HCT116 (cell line): Measurements from ENCODE around the gene PPM1A. TPM values are rescaled to one million over a fixed set of nuclear protein-coding genes. Genes with fewer than 3 reads are reported as not detected.

ENCODE experiments used
- ATAC-seq: fragments of 200-7000 bp; cut with Tn5 transposase; 2 replicates; pipeline ENCODE4 v1.9.1; 2020; ENCODE audit warnings: mild to moderate bottlenecking, moderate library complexity
- BruUV-seq: library from RNA; stranded (reverse); fragments of 400-500 nt; replicated peaks from 2 replicates; lab custom pipeline; 2021; lab: Mats Ljungman, UMichigan
- CTCF ChIA-PET: fragments of 300-600 bp; sonication (Branson Sonifier 250); formaldehyde crosslinking; loops from one replicate; lab custom pipeline; 2021; ENCODE audit warnings: antibody characterized with exemption; lab: Charles Lee
- POLR2A ChIA-PET: fragments of 300-600, 350-600 bp; sonication (Branson Sonifier 250); formaldehyde crosslinking; loops from one replicate; lab custom pipeline; 2021; ENCODE audit warnings: antibody characterized with exemption; lab: Charles Lee
- RAD21 ChIA-PET, 2 experiments: fragments of 300-600 bp; sonication (Branson Sonifier 250); formaldehyde crosslinking; loops; one replicate each; lab custom pipeline; 2023; ENCODE audit warnings: low total read pairs in 2 of 2; ENCODE audit not compliant: uncharacterized antibody in 2 of 2, unreplicated experiment in 2 of 2, low non-redundant PET in 1 of 2; lab: Charles Lee
- DNase-seq: peaks from one replicate; pipeline ENCODE4 v3.0.0-alpha.2; 2010; ENCODE audit warnings: low read depth, low spot score
- H2AFZ ChIP-seq: fragments of 200-600 bp; shearing (Covaris generic), sonication (generic); 2 replicates; pipeline ENCODE4 v1.6.1; 2017; ENCODE audit warnings: low read depth, mixed run types, mixed read lengths, antibody characterized with exemption, low read length; ENCODE audit not compliant: poor library complexity, severe bottlenecking
- H3K27ac ChIP-seq: 2 replicates; pipeline ENCODE4 v1.5.1; 2012; ENCODE audit warnings: low read depth, low read length
- H3K27me3 ChIP-seq: fragments of 200-600 bp; sonication (generic); 2 replicates; pipeline ENCODE4 v1.6.1; 2016; ENCODE audit warnings: mixed run types, low read length, mixed read lengths; ENCODE audit not compliant: insufficient read depth
- H3K36me3 ChIP-seq, 2 experiments: fragments of 200-500 bp in 1 of 2; fragments of 200-600 bp in 1 of 2; sonication (Bioruptor generic) in 1 of 2; sonication (generic) in 1 of 2; 2 replicates each; pipeline versions ENCODE4 v1.5.1 to v1.6.1; 2014 to 2016; ENCODE audit warnings: low read length in 2 of 2, inconsistent platforms in 1 of 2, mixed read lengths in 1 of 2, mixed run types in 1 of 2; ENCODE audit not compliant: insufficient read depth in 2 of 2, control insufficient read depth in 1 of 2
- H3K4me1 ChIP-seq, 2 experiments: fragments of 200-600 bp in 1 of 2; sonication (generic) in 1 of 2; 2 replicates each; pipeline versions ENCODE4 v1.5.1 to v1.6.1; 2012 to 2017; ENCODE audit warnings: low read length in 2 of 2, inconsistent platforms in 1 of 2, mild to moderate bottlenecking in 1 of 2, mixed read lengths in 1 of 2, mixed run types in 1 of 2, moderate library complexity in 1 of 2; ENCODE audit not compliant: insufficient read depth in 2 of 2, control insufficient read depth in 1 of 2
- H3K4me2 ChIP-seq: fragments of 200-600 bp; sonication (generic); 2 replicates; pipeline ENCODE4 v1.6.1; 2017; ENCODE audit warnings: mixed run types, low read length, mixed read lengths
- H3K4me3 ChIP-seq, 2 experiments: fragments of 200-600 bp in 1 of 2; sonication (generic) in 1 of 2; replicated peaks in 1 of 2; 2 replicates each; pipeline ENCODE4 v1.5.1; 2011 to 2016; ENCODE audit warnings: low read length in 2 of 2, control low read depth in 1 of 2, low read depth in 1 of 2, mild to moderate bottlenecking in 1 of 2, mixed read lengths in 1 of 2, mixed run types in 1 of 2
- H3K79me2 ChIP-seq: fragments of 200-600 bp; sonication (generic); 2 replicates; pipeline ENCODE4 v1.6.1; 2017; ENCODE audit warnings: mild to moderate bottlenecking, mixed run types, low read length, moderate library complexity, mixed read lengths; ENCODE audit not compliant: insufficient read depth
- H3K9ac ChIP-seq: fragments of 200-600 bp; sonication (generic); 2 replicates; pipeline ENCODE4 v1.6.1; 2016; ENCODE audit warnings: low read length, mixed read lengths
- H3K9me2 ChIP-seq: fragments of 200-600 bp; sonication (generic), shearing (Covaris generic); 2 replicates; pipeline ENCODE4 v1.6.1; 2017; ENCODE audit warnings: mixed run types, mild to moderate bottlenecking, moderate library complexity; ENCODE audit not compliant: insufficient read depth
- H3K9me3 ChIP-seq, 2 experiments: fragments of 200-500 bp in 1 of 2; fragments of 200-600 bp in 1 of 2; sonication (Bioruptor generic) in 1 of 2; sonication (generic) in 1 of 2; 2 replicates each; pipeline ENCODE4 v1.6.1; 2014 to 2017; ENCODE audit warnings: low read length in 2 of 2, mixed read lengths in 2 of 2, inconsistent platforms in 1 of 2, low read depth in 1 of 2, mild to moderate bottlenecking in 1 of 2, mixed run types in 1 of 2, moderate library complexity in 1 of 2; ENCODE audit not compliant: control insufficient read depth in 1 of 2, insufficient read depth in 1 of 2
- H4K20me1 ChIP-seq: fragments of 200-600 bp; sonication (generic), shearing (Covaris generic); 2 replicates; pipeline ENCODE4 v1.6.1; 2017; ENCODE audit warnings: mixed run types, mild to moderate bottlenecking, moderate library complexity; ENCODE audit not compliant: insufficient read depth
- ATF3 ChIP-seq: IDR thresholded peaks from 2 replicates; pipeline ENCODE4 v1.6.1; 2012
- CBX3 ChIP-seq: IDR thresholded peaks from 2 replicates; pipeline ENCODE4 v1.6.1; 2012; ENCODE audit warnings: low read depth
- CEBPB ChIP-seq: IDR thresholded peaks from 2 replicates; pipeline ENCODE4 v1.6.1; 2012; ENCODE audit warnings: low read depth
- CTCF ChIP-seq, 3 experiments: fragments of 200-600 bp in 1 of 3; sonication (generic) in 1 of 3; IDR thresholded peaks in 2 of 3; conservative IDR thresholded peaks in 1 of 3; 2 replicates each; pipeline ENCODE4 v1.5.1; 2012 to 2017; ENCODE audit warnings: low read depth in 2 of 3, low read length in 2 of 3, antibody characterized with exemption in 1 of 3, borderline replicate concordance in 1 of 3, control low read depth in 1 of 3, mild to moderate bottlenecking in 1 of 3, mixed read lengths in 1 of 3, mixed run types in 1 of 3, moderate library complexity in 1 of 3; ENCODE audit not compliant: insufficient read depth in 1 of 3
- EGR1 ChIP-seq: IDR thresholded peaks from 2 replicates; pipeline ENCODE4 v1.6.1; 2012; ENCODE audit warnings: low read depth
- EZH2 ChIP-seq: fragments of 200-600 bp; sonication (generic); IDR thresholded peaks from 2 replicates; pipeline ENCODE4 v1.6.1; 2017; ENCODE audit warnings: antibody characterized with exemption, mixed run types
- EZH2phosphoT487 ChIP-seq: fragments of 200-600 bp; IDR thresholded peaks from 2 replicates; pipeline ENCODE4 v1.6.1; 2018; ENCODE audit warnings: antibody characterized with exemption, borderline replicate concordance
- FOSL1 ChIP-seq: IDR thresholded peaks from 2 replicates; pipeline ENCODE4 v1.6.1; 2012; ENCODE audit warnings: low read depth
- JUND ChIP-seq: IDR thresholded peaks from 2 replicates; pipeline ENCODE4 v1.6.1; 2012
- POLR2AphosphoS5 ChIP-seq: IDR thresholded peaks from 2 replicates; pipeline ENCODE4 v1.6.1; 2011; ENCODE audit warnings: mild to moderate bottlenecking, low read depth, low read length, moderate library complexity
- RAD21 ChIP-seq: IDR thresholded peaks from 2 replicates; pipeline ENCODE4 v1.6.1; 2012; ENCODE audit warnings: low read depth, mild to moderate bottlenecking
- SRF ChIP-seq: IDR thresholded peaks from 2 replicates; pipeline ENCODE4 v1.6.1; 2012; ENCODE audit warnings: low read depth
- TCF7L2 ChIP-seq: IDR thresholded peaks from 2 replicates; pipeline ENCODE4 v1.7.0; 2011; ENCODE audit warnings: borderline replicate concordance, inconsistent platforms; ENCODE audit not compliant: insufficient read depth, insufficient read length; ENCODE audit errors: extremely low read depth
- YY1 ChIP-seq: IDR thresholded peaks from 2 replicates; pipeline ENCODE4 v1.6.1; 2011; ENCODE audit warnings: low read length, low read depth, moderate library complexity, mild to moderate bottlenecking; ENCODE audit not compliant: insufficient replicate concordance; ENCODE audit errors: extremely low read depth
- ZFX ChIP-seq: fragments of 450-650 bp; IDR thresholded peaks from 2 replicates; pipeline ENCODE4 v1.6.1; 2017
- intact Hi-C: fragments of 100-400 bp; cut with micrococcal nuclease; formaldehyde crosslinking; loops from 2 replicates; pipeline ENCODE4 v1.10.0; 2022
- total RNA-seq: library from RNA; stranded (reverse); gene quantifications from one replicate; pipeline ENCODE4 v1.2.1, GENCODE V29; 2021; ENCODE audit not compliant: unreplicated experiment
- TF ChIP-seq, protein P1 (sequence below): IDR thresholded peaks from 2 replicates; pipeline ENCODE4 v1.6.1; 2012; ENCODE audit warnings: low read depth

PPM1A gene
- total RNA-seq, 1 experiment from 2014 or later: 32.8 TPM

DNA sequence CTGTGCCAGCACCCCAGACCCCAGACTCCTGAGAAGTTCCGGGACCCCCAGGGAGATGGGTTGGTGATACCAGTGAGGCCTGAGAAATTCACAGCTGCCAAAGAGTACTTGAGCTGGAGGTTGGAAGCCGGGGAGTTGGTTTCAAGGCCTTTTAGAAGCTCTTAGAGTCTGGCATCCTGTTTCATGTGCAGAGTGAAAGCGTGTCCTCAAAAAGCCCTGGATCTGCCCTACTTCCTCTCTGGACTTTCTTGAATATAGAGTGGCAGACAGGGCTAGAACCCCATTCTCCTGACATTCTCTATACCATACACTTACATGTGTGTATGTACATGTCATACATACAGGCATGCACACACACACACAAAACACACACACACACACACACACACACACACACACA lies 31.3 kb upstream of the PPM1A start:
- Histone ChIP-seq H3K9me2 (no peaks in the 10 kb centered on the region), H2AFZ (no peak overlapping the region), H3K4me2 (no peak overlapping the region), H3K36me3 (no peaks in the 10 kb centered on the region), H3K27me3 (no peaks in the 10 kb centered on the region), H3K9me3 (no peaks in the 10 kb centered on the region), H3K4me1 (no peaks in the 10 kb centered on the region), H4K20me1 (no peaks in the 10 kb centered on the region), H3K9ac (no peak overlapping the region), H3K4me3 (no peak overlapping the region)
- ChIA-PET POLR2A (no interaction called here), RAD21 (no interaction called here)
- no peak for DNase-seq
- intact Hi-C loops: no loop called here
- BruUV-seq: no TSS peak
- ATAC-seq: no peak
- TF ChIP-seq YY1 (no peak), TCF7L2 (no peak), JUND (no peak), FOSL1 (no peak)
- TF ChIP-seq, all 23 proteins: peak for 0
- no peaks in the 10 kb centered on the region for H3K79me2 ChIP-seq
- CTCF ChIA-PET: no interaction called here
- no peak overlapping the region for H3K27ac ChIP-seq

- ATAC-seq (no peak), DNase-seq (no peak)
- H4K20me1 ChIP-seq: no peaks in the 10 kb centered on the region
- no peak overlapping the region for H3K4me3 ChIP-seq
- H3K9me2 ChIP-seq: no peaks in the 10 kb centered on the region
- H3K27ac ChIP-seq: no peak overlapping the region
- H3K27me3 ChIP-seq: no peaks in the 10 kb centered on the region
- ChIA-PET CTCF (no interaction called here), RAD21 (no interaction called here), POLR2A (no interaction called here)
- H3K79me2 ChIP-seq: no peaks in the 10 kb centered on the region
- no peak overlapping the region for H2AFZ ChIP-seq
- intact Hi-C loops: no loop called here
- TF ChIP-seq ATF3: no peak
- TF ChIP-seq CTCF (IDR thresholded peaks at IDR 0.05 in 2 of 3, conservative IDR thresholded peaks at IDR 0.05 in 1 of 3; ENCODE audit: borderline replicate concordance in 1 of 3, insufficient read depth in 1 of 3, low read depth in 2 of 3, low read length in 2 of 3): no peak
- TF ChIP-seq YY1: no peak
- no peak for TF ChIP-seq TCF7L2
- TF ChIP-seq EZH2: no peak
- TF ChIP-seq ZFX: no peak
- TF ChIP-seq RAD21: no peak
- TF ChIP-seq EGR1: no peak
- no peak for TF ChIP-seq JUND
- TF ChIP-seq CEBPB: no peak
- no peak for TF ChIP-seq SRF
- TF ChIP-seq POLR2AphosphoS5: no peak
- no peak for TF ChIP-seq CBX3
- TF ChIP-seq, protein P1, sequence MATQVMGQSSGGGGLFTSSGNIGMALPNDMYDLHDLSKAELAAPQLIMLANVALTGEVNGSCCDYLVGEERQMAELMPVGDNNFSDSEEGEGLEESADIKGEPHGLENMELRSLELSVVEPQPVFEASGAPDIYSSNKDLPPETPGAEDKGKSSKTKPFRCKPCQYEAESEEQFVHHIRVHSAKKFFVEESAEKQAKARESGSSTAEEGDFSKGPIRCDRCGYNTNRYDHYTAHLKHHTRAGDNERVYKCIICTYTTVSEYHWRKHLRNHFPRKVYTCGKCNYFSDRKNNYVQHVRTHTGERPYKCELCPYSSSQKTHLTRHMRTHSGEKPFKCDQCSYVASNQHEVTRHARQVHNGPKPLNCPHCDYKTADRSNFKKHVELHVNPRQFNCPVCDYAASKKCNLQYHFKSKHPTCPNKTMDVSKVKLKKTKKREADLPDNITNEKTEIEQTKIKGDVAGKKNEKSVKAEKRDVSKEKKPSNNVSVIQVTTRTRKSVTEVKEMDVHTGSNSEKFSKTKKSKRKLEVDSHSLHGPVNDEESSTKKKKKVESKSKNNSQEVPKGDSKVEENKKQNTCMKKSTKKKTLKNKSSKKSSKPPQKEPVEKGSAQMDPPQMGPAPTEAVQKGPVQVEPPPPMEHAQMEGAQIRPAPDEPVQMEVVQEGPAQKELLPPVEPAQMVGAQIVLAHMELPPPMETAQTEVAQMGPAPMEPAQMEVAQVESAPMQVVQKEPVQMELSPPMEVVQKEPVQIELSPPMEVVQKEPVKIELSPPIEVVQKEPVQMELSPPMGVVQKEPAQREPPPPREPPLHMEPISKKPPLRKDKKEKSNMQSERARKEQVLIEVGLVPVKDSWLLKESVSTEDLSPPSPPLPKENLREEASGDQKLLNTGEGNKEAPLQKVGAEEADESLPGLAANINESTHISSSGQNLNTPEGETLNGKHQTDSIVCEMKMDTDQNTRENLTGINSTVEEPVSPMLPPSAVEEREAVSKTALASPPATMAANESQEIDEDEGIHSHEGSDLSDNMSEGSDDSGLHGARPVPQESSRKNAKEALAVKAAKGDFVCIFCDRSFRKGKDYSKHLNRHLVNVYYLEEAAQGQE: no peak
- TF ChIP-seq EZH2phosphoT487: no peak
- H3K4me1 ChIP-seq: no peaks in the 10 kb centered on the region
- H3K4me2 ChIP-seq: no peak overlapping the region
- no peak overlapping the region for H3K9ac ChIP-seq
- no peaks in the 10 kb centered on the region for H3K9me3 ChIP-seq
- BruUV-seq: no TSS peak
- H3K36me3 ChIP-seq: no peaks in the 10 kb centered on the region
Measured at GRCh38 chr14:60220084-60220483, 28.9 kb upstream of the PPM1A start.
